Spleen (tissue), 11 donors: ENCODE data around the gene MIA2. TPM values are rescaled to one million over a fixed set of nuclear protein-coding genes. Genes with fewer than 3 reads are reported as not detected.
"Not testable (repeated sequence)": the region's sequence is repeated elsewhere in the genome, so short reads cannot be mapped to it uniquely, and the experiment has no call there.

Source experiments
- DNase-seq: peaks from one replicate; pipeline ENCODE4 v3.0.0-alpha.2; 2020
- H3K27ac ChIP-seq, 8 donors: fragments of 200-600 bp; sonication (generic) in 7 of 8; 1 replicate in 4 of 8; 2 replicates in 4 of 8; pipeline versions ENCODE4 v1.5.0 to v1.8.0; 2016 to 2021; ENCODE audit warnings: inconsistent platforms in 4 of 8, mild to moderate bottlenecking in 4 of 8, moderate library complexity in 1 of 8
- H3K27me3 ChIP-seq, 7 donors: fragments of 200-600 bp; sonication (generic) in 6 of 7; replicated peaks in 1 of 7; 1 replicate in 4 of 7; 2 replicates in 3 of 7; pipeline versions ENCODE4 v1.5.0 to v1.8.0; 2016 to 2021; ENCODE audit warnings: inconsistent platforms in 3 of 7, mild to moderate bottlenecking in 1 of 7
- H3K36me3 ChIP-seq, 6 donors: fragments of 200-600 bp; sonication (generic) in 5 of 6; 1 replicate in 4 of 6; 2 replicates in 2 of 6; pipeline versions ENCODE4 v1.5.0 to v1.8.0; 2016 to 2021; ENCODE audit warnings: inconsistent platforms in 2 of 6
- H3K4me1 ChIP-seq, 6 donors: fragments of 200-600 bp; sonication (generic) in 5 of 6; 1 replicate in 3 of 6; 2 replicates in 3 of 6; pipeline versions ENCODE4 v1.5.0 to v1.8.0; 2016 to 2021; ENCODE audit warnings: inconsistent platforms in 3 of 6
- H3K4me3 ChIP-seq, 8 donors: fragments of 200-600 bp; sonication (generic) in 7 of 8; 1 replicate in 4 of 8; 2 replicates in 4 of 8; pipeline versions ENCODE4 v1.5.0 to v1.8.0; 2016 to 2021; ENCODE audit warnings: inconsistent platforms in 4 of 8, mild to moderate bottlenecking in 4 of 8, moderate library complexity in 2 of 8
- H3K9me3 ChIP-seq, 8 donors: fragments of 200-600 bp; sonication (generic) in 7 of 8; 1 replicate in 4 of 8; 2 replicates in 4 of 8; pipeline versions ENCODE4 v1.5.0 to v1.8.0; 2016 to 2021; ENCODE audit warnings: inconsistent platforms in 4 of 8
- CTCF ChIP-seq, 11 experiments: fragments of 200-600 bp in 7 of 11; fragments of 450-650 bp in 4 of 11; sonication (generic) in 4 of 11; IDR thresholded peaks in 8 of 11; conservative IDR thresholded peaks in 3 of 11; 1 replicate in 7 of 11; 2 replicates in 4 of 11; pipeline versions ENCODE4 v1.4.0 to v1.8.0; 2016 to 2021; ENCODE audit warnings: antibody characterized with exemption in 11 of 11, inconsistent platforms in 4 of 11, mild to moderate bottlenecking in 1 of 11
- POLR2A ChIP-seq, 3 donors: fragments of 450-650 bp; IDR thresholded peaks; one replicate each; pipeline ENCODE4 v1.5.1; 2017; ENCODE audit warnings: antibody characterized with exemption in 3 of 3, mild to moderate bottlenecking in 1 of 3
- POLR2AphosphoS5 ChIP-seq, 3 donors: sonication (generic); formaldehyde crosslinking; IDR thresholded peaks; one replicate each; pipeline ENCODE4 v1.5.1; 2017; ENCODE audit warnings: antibody characterized with exemption in 3 of 3
- WGBS, 5 donors: extraction: QIAGEN DNeasy Blood & Tissue Kit in 3 of 5; methylation state at CpG; one replicate each; pipeline versions ENCODE4 v1.1.5 to v1.1.7; 2013 to 2018; 5-methylcytosine and 5-hydroxymethylcytosine counted together
- intact Hi-C: fragments of 100-400 bp; cut with DNase I; formaldehyde crosslinking; loops from one replicate; pipeline ENCODE4 v1.15.0; 2023; ENCODE audit warnings: low total_unique reads
- polyA plus RNA-seq, 3 donors: library from polyadenylated mRNA; stranded (reverse); fragments of 200-250 nt; gene quantifications; one replicate each; pipeline ENCODE4 v1.2.1, GENCODE V29; 2013
- total RNA-seq, 7 donors: library from RNA; depleted of rRNA in 3 of 7; stranded (reverse); fragments of >200 nt in 3 of 7; fragmentation: NEBNext Ultra II Directional in 4 of 7; extraction: Animal tissue kit (Norgen Biotek cat#: 25700) in 4 of 7; gene quantifications; one replicate each; pipeline versions ENCODE4 v1.1.0 to v1.2.1, GENCODE V29; 2016 to 2021
- donor health status: healthy with polysubstance abuse.
- donor health status: DM: no; HTN: no; CAD: no; lungs with moderate emphysema.
- donor health status: DM: no; HTN: no; CAD: no.
- donor health status: Bipolar disorder and iron deficiency.
- donor health status: healthy.
- donor health status: DM: no; HTN: no; CAD: no.
- donor health status: DM: yes; HTN: yes; CAD: no.

The MIA2 gene
- total and polyA plus RNA-seq, 10 donors = 18.3 to 31.3 (median 24.8) TPM

- H3K36me3 ChIP-seq = peaks cover 0 to 45% (median 29%) of the 10 kb centered on the region in 6 donors
- WGBS, 5 donors = 91 to 97% (median 94%) methylated on average over 4 of the region's 4 CpGs
- no peaks in the 10 kb centered on the region for H3K27me3 ChIP-seq
- no peak for TF ChIP-seq CTCF (IDR thresholded peaks at IDR 0.05 in 8 of 11, conservative IDR thresholded peaks at IDR 0.05 in 3 of 11)
- no peak for TF ChIP-seq POLR2A (IDR thresholded peaks at IDR 0.05)
- peak in 1 of 3 donors; percentile 36 for TF ChIP-seq POLR2AphosphoS5 (IDR thresholded peaks at IDR 0.05)
- no peak overlapping the region for H3K4me3 ChIP-seq
- intact Hi-C loops = no loop called here
- no peak for DNase-seq
- no peaks in the 10 kb centered on the region for H3K9me3 ChIP-seq
- peaks cover 0 to 14% (median 4%) of the 10 kb centered on the region in 6 donors for H3K4me1 ChIP-seq
- no peak overlapping the region for H3K27ac ChIP-seq
These were observed 46.7 kb upstream of the MIA2 start for GRCh38 chr14:39186941-39187525.

GRCh38 chr14:39203659-39204606, 29.8 kb upstream of the MIA2 start:
- no peaks in the 10 kb centered on the region for H3K9me3 ChIP-seq
- no peak for TF ChIP-seq CTCF (IDR thresholded peaks at IDR 0.05 in 8 of 11, conservative IDR thresholded peaks at IDR 0.05 in 3 of 11)
- TF ChIP-seq POLR2AphosphoS5 (IDR thresholded peaks at IDR 0.05) = no peak
- TF ChIP-seq POLR2A (IDR thresholded peaks at IDR 0.05) = no peak
- intact Hi-C loops = no loop called here
- no peak for DNase-seq
- H3K27ac ChIP-seq = no peak overlapping the region
- WGBS, 5 donors = 82 to 85% (median 84%) methylated on average over 5 of the region's 5 CpGs
- H3K27me3 ChIP-seq = no peaks in the 10 kb centered on the region
- H3K4me3 ChIP-seq = no peak overlapping the region
- H3K36me3 ChIP-seq = no peaks in the 10 kb centered on the region
- H3K4me1 ChIP-seq = no peaks in the 10 kb centered on the region

GRCh38 chr14:39207430-39207829, 26.3 kb upstream of the MIA2 start:
- WGBS, 5 donors = 76 to 91% (median 88%) methylated on average over 2 of the region's 2 CpGs
- not testable (repeated sequence) for H3K36me3 ChIP-seq

GRCh38 chr14:39211109-39211741, 22.5 kb upstream of the MIA2 start:
- intact Hi-C loops = no loop called here
- Histone ChIP-seq H3K4me1 (no peaks in the 10 kb centered on the region), H3K9me3 (no peaks in the 10 kb centered on the region), H3K36me3 (no peaks in the 10 kb centered on the region), H3K27me3 (no peaks in the 10 kb centered on the region), H3K4me3 (no peak overlapping the region), H3K27ac (no peak overlapping the region)
- TF ChIP-seq CTCF (IDR thresholded peaks at IDR 0.05 in 8 of 11, conservative IDR thresholded peaks at IDR 0.05 in 3 of 11) (no peak), POLR2A (IDR thresholded peaks at IDR 0.05) (no peak), POLR2AphosphoS5 (IDR thresholded peaks at IDR 0.05) (no peak)
- no peak for DNase-seq
- 83 to 89% (median 83%) methylated on average over 15 of the region's 15 CpGs for WGBS, 5 donors

More at GRCh38 chr14:39207430-39207829, 26.3 kb upstream of the MIA2 start:
- H3K9me3 ChIP-seq, H3K4me1 ChIP-seq, H3K27ac ChIP-seq, H3K27me3 ChIP-seq, DNase-seq, H3K4me3 ChIP-seq, intact Hi-C loops: not testable (repeated sequence)
